Glutamatergic neuron (in vitro differentiated cells): ENCODE data around the gene PRSS48. TPM values are rescaled to one million over a fixed set of nuclear protein-coding genes. Genes with fewer than 3 reads are reported as not detected.
"Not testable (repeated sequence)": the region's sequence is repeated elsewhere in the genome, so short reads cannot be mapped to it uniquely, and the experiment has no call there.

Source experiments
- DNase-seq: peaks from one replicate; pipeline ENCODE4 v3.0.0; 2022
- H3K27ac Mint-ChIP-seq: one replicate; pipeline ENCODE4 v1.8.0; 2020; ENCODE audit warnings: mild to moderate bottlenecking, mixed read lengths, inconsistent platforms; ENCODE audit not compliant: unreplicated experiment
- H3K27me3 Mint-ChIP-seq: one replicate; pipeline ENCODE4 v1.8.0; 2020; ENCODE audit warnings: mild to moderate bottlenecking, moderate library complexity, mixed read lengths, inconsistent platforms; ENCODE audit not compliant: unreplicated experiment
- H3K36me3 Mint-ChIP-seq: one replicate; pipeline ENCODE4 v1.8.0; 2020; ENCODE audit warnings: mild to moderate bottlenecking, mixed read lengths, inconsistent platforms; ENCODE audit not compliant: unreplicated experiment
- H3K4me1 Mint-ChIP-seq: one replicate; pipeline ENCODE4 v1.8.0; 2020; ENCODE audit warnings: mild to moderate bottlenecking, low read depth, mixed read lengths, inconsistent platforms; ENCODE audit not compliant: unreplicated experiment
- H3K4me3 Mint-ChIP-seq: one replicate; pipeline ENCODE4 v1.8.0; 2020; ENCODE audit warnings: mild to moderate bottlenecking, mixed read lengths, inconsistent platforms; ENCODE audit not compliant: unreplicated experiment
- H3K9me3 Mint-ChIP-seq: one replicate; pipeline ENCODE4 v1.8.0; 2020; ENCODE audit warnings: mild to moderate bottlenecking, moderate library complexity, mixed read lengths, inconsistent platforms; ENCODE audit not compliant: unreplicated experiment
- CTCF ChIP-seq: fragments of 200-600 bp; sonication (generic); IDR thresholded peaks from one replicate; pipeline ENCODE4 v1.5.0; 2021; ENCODE audit not compliant: partially characterized antibody, unreplicated experiment
- total RNA-seq: library from RNA; stranded (reverse); fragmentation: NEBNext Ultra II Directional; extraction: Animal tissue kit (Norgen Biotek cat#: 25700); gene quantifications from one replicate; pipeline ENCODE4 v1.2.1, GENCODE V29; 2021; ENCODE audit not compliant: unreplicated experiment

The PRSS48 gene
- total RNA-seq, 1 donor from 2014 or later = not detected

DNA sequence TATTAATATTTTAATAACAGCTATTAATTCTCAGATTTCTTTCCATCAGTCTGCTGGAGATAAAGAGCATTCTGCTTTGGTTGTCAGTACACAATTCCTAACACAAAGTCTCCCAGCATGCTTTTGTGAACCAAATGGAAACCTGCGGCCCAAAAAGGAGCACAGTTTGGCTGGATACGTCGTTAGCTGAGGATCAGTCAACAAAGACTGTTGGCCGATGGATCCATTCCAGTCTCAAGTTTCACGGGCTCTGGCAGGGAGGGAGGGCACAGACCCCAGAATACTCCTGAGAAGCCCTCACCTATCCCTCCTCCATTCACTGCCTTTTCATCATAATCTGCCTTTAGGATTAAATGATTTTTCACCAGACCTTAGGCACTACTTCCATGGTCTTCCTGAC is 26.3 kb upstream of the PRSS48 start:
- Mint-ChIP-seq H3K36me3 (no peaks in the 10 kb centered on the region), H3K4me3 (no peak overlapping the region), H3K9me3 (no peaks in the 10 kb centered on the region), H3K27ac (no peak overlapping the region), H3K27me3 (no peaks in the 10 kb centered on the region), H3K4me1 (no peaks in the 10 kb centered on the region)
- TF ChIP-seq CTCF = no peak
- no peak for DNase-seq

DNA sequence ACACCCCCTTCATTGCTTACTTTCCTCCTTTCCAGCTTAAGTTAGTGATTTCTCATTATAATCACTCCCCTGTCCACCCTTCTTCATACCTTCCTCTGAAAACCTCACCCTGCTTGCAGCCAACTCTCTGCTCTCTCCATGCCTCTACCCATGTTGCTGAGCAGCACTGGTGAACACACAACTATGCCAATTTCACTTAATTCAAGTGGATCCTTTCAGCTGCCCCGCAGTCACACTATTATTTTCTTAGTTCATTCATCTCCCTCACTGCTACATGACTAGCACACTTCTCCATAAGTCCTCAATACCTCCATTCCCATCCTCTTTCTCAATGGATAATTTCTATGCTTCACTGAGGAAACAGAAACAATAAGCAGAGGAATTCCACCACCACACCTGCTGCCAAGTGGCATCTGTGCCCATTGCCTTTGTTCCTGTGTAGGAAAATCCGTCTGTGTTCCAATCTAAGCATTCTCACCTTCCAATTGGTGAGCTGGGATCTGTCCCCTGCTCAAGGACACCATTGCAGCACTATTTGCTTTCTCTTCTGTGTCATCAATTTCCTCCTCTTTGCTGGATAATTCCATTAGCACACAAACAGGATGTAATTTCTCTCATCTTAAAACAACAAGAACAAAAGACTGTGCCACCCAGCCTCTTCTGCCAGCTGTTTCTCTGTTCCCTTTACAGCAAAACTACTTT is 25.2 kb upstream of the PRSS48 start:
- H3K4me3 Mint-ChIP-seq = no peak overlapping the region
- DNase-seq = no peak
- no peaks in the 10 kb centered on the region for H3K9me3 Mint-ChIP-seq
- no peak overlapping the region for H3K27ac Mint-ChIP-seq
- H3K4me1 Mint-ChIP-seq = no peaks in the 10 kb centered on the region
- no peaks in the 10 kb centered on the region for H3K36me3 Mint-ChIP-seq
- H3K27me3 Mint-ChIP-seq = no peaks in the 10 kb centered on the region
- TF ChIP-seq CTCF = no peak

DNA sequence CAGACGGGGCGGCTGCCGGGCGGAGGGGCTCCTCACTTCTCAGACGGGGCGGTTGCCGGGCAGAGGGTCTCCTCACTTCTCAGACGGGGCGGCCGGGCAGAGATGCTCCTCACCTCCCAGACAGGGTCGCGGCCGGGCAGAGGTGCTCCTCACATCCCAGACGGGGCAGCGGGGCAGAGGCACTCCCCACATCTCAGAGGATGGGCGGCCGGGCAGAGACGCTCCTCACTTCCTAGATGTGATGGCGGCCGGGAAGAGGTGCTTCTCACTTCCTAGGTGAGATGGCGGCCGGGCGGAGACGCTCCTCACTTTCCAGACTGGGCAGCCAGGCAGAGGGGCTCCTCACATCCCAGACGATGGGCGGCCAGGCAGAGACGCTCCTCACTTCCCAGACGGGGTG is 21.7 kb upstream of the PRSS48 start:
- H3K27ac Mint-ChIP-seq, H3K9me3 Mint-ChIP-seq, H3K36me3 Mint-ChIP-seq, DNase-seq, H3K4me3 Mint-ChIP-seq, H3K4me1 Mint-ChIP-seq, H3K27me3 Mint-ChIP-seq: not testable (repeated sequence)

GRCh38 chr4:151255680-151256079 is 21.3 kb upstream of the PRSS48 start:
- not testable (repeated sequence) for DNase-seq, H3K27ac Mint-ChIP-seq, H3K9me3 Mint-ChIP-seq, H3K4me3 Mint-ChIP-seq, H3K4me1 Mint-ChIP-seq, H3K36me3 Mint-ChIP-seq, H3K27me3 Mint-ChIP-seq

DNA sequence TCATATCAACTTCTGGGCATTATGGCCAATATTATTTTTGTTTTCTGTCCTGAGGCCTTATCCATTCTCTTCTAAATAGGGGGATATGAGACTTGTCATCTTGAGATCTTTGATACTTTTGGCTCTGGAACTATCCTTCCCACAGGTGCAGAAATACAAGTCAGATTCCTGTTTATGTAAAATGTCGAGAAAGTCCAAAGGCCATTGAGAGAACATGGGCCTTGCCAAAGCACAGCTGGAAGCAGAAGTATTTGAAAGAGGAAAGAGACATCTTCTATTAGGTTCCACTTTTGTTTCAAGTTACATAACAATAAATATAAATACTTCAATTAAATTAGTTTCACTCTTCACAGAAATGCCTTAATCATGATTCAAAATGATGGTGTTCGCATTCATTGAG is 20.8 kb upstream of the PRSS48 start:
- no peak overlapping the region for H3K27ac Mint-ChIP-seq
- peaks cover 3% of the 10 kb centered on the region for H3K36me3 Mint-ChIP-seq
- no peak for TF ChIP-seq CTCF
- no peaks in the 10 kb centered on the region for H3K4me1 Mint-ChIP-seq
- no peak for DNase-seq
- H3K27me3 Mint-ChIP-seq = no peaks in the 10 kb centered on the region
- peaks cover 1% of the 10 kb centered on the region for H3K9me3 Mint-ChIP-seq
- no peak overlapping the region for H3K4me3 Mint-ChIP-seq

- H3K4me1 Mint-ChIP-seq = no peaks in the 10 kb centered on the region
- H3K9me3 Mint-ChIP-seq = peaks cover 3% of the 10 kb centered on the region
- H3K27ac Mint-ChIP-seq = no peak overlapping the region
- H3K27me3 Mint-ChIP-seq = no peaks in the 10 kb centered on the region
- no peak overlapping the region for H3K4me3 Mint-ChIP-seq
- peaks cover 3% of the 10 kb centered on the region for H3K36me3 Mint-ChIP-seq
- no peak for TF ChIP-seq CTCF
- no peak for DNase-seq
These were observed 19.3 kb upstream of the PRSS48 start for GRCh38 chr4:151257704-151258103.
